MM.1S (cell line): ENCODE measurements around the gene CGB7.

Experiments
- EZH2 ChIP-seq: fragments of 300-600 bp; sonication (generic); optimal IDR thresholded peaks from 2 replicates; pipeline ENCODE3; 2017; ENCODE audit warnings: low read depth, mild to moderate bottlenecking, antibody characterized with exemption, low read length, mixed read lengths
- TF ChIP-seq, protein P1 (sequence below): fragments of 300-600 bp; sonication (generic); IDR thresholded peaks from 2 replicates; pipeline ENCODE4 v1.5.1; 2016; ENCODE audit warnings: antibody characterized with exemption, low read length, mixed read lengths

DNA sequence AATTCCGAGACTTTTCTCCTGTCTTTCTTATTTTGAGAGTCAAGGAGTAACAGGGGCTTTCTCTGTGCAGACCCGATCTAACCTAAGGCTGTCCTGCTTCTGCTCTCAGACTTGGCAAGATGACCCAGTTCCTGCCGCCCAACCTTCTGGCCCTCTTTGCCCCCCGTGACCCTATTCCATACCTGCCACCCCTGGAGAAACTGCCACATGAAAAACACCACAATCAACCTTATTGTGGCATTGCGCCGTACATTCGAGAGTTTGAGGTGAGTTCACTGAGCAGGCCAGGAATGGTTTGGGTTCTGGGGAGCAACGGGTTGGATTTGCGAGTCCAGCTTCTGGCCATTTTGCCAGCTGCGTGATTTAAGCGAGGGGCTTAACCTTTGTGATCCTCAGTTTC, 28.7 kb upstream of the CGB7 start:
- TF ChIP-seq, protein P1, sequence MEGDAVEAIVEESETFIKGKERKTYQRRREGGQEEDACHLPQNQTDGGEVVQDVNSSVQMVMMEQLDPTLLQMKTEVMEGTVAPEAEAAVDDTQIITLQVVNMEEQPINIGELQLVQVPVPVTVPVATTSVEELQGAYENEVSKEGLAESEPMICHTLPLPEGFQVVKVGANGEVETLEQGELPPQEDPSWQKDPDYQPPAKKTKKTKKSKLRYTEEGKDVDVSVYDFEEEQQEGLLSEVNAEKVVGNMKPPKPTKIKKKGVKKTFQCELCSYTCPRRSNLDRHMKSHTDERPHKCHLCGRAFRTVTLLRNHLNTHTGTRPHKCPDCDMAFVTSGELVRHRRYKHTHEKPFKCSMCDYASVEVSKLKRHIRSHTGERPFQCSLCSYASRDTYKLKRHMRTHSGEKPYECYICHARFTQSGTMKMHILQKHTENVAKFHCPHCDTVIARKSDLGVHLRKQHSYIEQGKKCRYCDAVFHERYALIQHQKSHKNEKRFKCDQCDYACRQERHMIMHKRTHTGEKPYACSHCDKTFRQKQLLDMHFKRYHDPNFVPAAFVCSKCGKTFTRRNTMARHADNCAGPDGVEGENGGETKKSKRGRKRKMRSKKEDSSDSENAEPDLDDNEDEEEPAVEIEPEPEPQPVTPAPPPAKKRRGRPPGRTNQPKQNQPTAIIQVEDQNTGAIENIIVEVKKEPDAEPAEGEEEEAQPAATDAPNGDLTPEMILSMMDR, result no peak
- TF ChIP-seq EZH2, result no peak
